Measurements from ENCODE around the gene MCTP1.

GRCh38 chr5:94705427-94705826 is 579.5 kb downstream of the MCTP1 start:
- TF ChIP-seq CTCF (IDR thresholded peaks at IDR 0.05; ENCODE audit: low read depth, low read length) (no peak), EZH2phosphoT487 (IDR thresholded peaks at IDR 0.05; ENCODE audit: low read depth) (no peak)

Data from OCI-LY3 (cell line).